ENCODE results near the gene PLP1. TPM values are rescaled to one million over a fixed set of nuclear protein-coding genes. Genes with fewer than 3 reads are reported as not detected.

The PLP1 gene
- polyA plus RNA-seq, 2 of the 4 experiments (the other 2 are of a cell fraction), result not detected

DNA sequence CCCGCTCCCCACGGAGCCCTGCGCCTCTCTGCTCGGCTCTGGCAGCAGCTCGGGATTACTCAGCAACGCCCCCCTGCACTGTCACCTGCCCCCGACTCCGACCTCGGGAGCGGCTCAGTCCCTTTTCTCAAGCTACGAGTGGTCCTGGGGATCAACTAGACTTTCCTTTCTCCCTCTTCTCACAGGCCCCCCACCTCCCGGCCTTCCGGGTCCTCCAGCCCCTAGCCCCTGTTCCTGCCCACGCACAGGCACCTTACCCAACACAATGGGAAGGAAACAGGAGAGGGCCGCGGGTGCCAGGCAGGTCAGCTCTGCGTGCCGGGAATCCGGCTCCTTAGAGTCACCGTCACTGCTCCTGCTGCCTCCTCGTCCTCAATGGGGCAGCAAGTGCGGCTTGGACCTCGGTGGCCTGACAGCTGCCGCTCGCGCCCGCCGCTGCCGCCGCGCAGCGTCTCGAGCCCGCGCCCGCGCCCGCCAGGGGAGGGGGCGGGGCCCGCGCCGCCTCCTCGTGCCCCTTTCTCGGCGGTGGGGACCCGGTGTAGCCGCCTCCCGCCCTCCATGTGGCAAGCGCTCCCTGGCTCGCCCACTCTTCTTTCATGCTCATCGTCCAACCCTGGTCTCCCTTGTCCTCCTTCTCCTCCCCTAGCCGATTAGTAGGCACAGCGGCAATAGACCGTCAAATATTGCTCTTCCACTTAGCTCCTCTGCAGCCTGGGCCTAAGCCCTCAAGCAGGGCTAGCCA, 55.3 kb downstream of the PLP1 start, which contains the start of gene RAB9B (continued):
- TF ChIP-seq CHD4 (IDR thresholded peaks at IDR 0.05; ENCODE audit: borderline replicate concordance), result no peak

- Histone ChIP-seq H3K4me3 (no peak overlapping the region), H3K4me2 (no peak overlapping the region), H3K9me3 (no peaks in the 10 kb centered on the region), H3K27ac (no peak overlapping the region), H3K4me1 (no peaks in the 10 kb centered on the region)
- CTCF ChIA-PET, result no interaction called here
- ATAC-seq (no peak), DNase-seq (ENCODE audit: low read depth in 1 of 2, low spot score in 1 of 2) (no peak), FAIRE-seq (no peak)
- POLR2A ChIA-PET, result no interaction called here
- WGBS (ENCODE audit: missing lambda C conversion rate), result 0% methylated on average over 1 of the region's 1 CpG
- TF ChIP-seq NFE2L2 (conservative IDR thresholded peaks at IDR 0.05; ENCODE audit: low read length) (no peak), TP53 (CRISPR knock-in tag; IDR thresholded peaks at IDR 0.05) (no peak), ZNF302 (CRISPR knock-in tag; IDR thresholded peaks at IDR 0.05) (no peak), CHD2 (IDR thresholded peaks at IDR 0.05; ENCODE audit: low read length, partially characterized antibody) (no peak)
Observed at GRCh38 chrX:103839404-103839803, 62.8 kb downstream of the PLP1 start.

Other genes starting within 250 kb of the PLP1 start
- 35.2 and 57.2 TPM in 2 replicates for gene TCEAL4, start 191.3 kb upstream of the PLP1 start, polyA plus RNA-seq (2011; rRNA removed)
- 173 to 195 TPM (median 192 TPM) in 3 replicates for gene TCEAL4, start 191.3 kb upstream of the PLP1 start, polyA plus RNA-seq (2017; fragmentation: RNase III; extraction: RNeasy Plus Mini Kit Qiagen cat#74134 plus additional on column Dnase treatment)
- 3.6 and 6.6 TPM in 2 replicates for gene TCEAL3, start 168.9 kb upstream of the PLP1 start, polyA plus RNA-seq (2011; rRNA removed)
- gene TCEAL3, start 168.9 kb upstream of the PLP1 start, polyA plus RNA-seq (2017; fragmentation: RNase III; extraction: RNeasy Plus Mini Kit Qiagen cat#74134 plus additional on column Dnase treatment), result 18.8 to 24.0 TPM (median 23.9 TPM) in 3 replicates
- gene TCEAL1, start 147.9 kb upstream of the PLP1 start, polyA plus RNA-seq (2011; rRNA removed), result 29.7 and 40.7 TPM in 2 replicates
- 35.1 to 42.1 TPM (median 40.5 TPM) in 3 replicates for gene TCEAL1, start 147.9 kb upstream of the PLP1 start, polyA plus RNA-seq (2017; fragmentation: RNase III; extraction: RNeasy Plus Mini Kit Qiagen cat#74134 plus additional on column Dnase treatment)
- gene MORF4L2, start 90.1 kb upstream of the PLP1 start, polyA plus RNA-seq (2011; rRNA removed), result 572 and 582 TPM in 2 replicates
- 482 to 521 TPM (median 493 TPM) in 3 replicates for gene MORF4L2, start 90.1 kb upstream of the PLP1 start, polyA plus RNA-seq (2017; fragmentation: RNase III; extraction: RNeasy Plus Mini Kit Qiagen cat#74134 plus additional on column Dnase treatment)
- 0.10 and 0.19 TPM in 2 replicates for gene TMEM31, start 65.9 kb upstream of the PLP1 start, polyA plus RNA-seq (2011; rRNA removed)
- gene TMEM31, start 65.9 kb upstream of the PLP1 start, polyA plus RNA-seq (2017; fragmentation: RNase III; extraction: RNeasy Plus Mini Kit Qiagen cat#74134 plus additional on column Dnase treatment), result not detected in 3 replicates
- 0.15 and 0.16 TPM in 2 replicates for gene RAB9B, start 55.4 kb downstream of the PLP1 start, polyA plus RNA-seq (2011; rRNA removed)
- 0.09 to 0.17 TPM (median 0.14 TPM) in 3 replicates for gene RAB9B, start 55.4 kb downstream of the PLP1 start, polyA plus RNA-seq (2017; fragmentation: RNase III; extraction: RNeasy Plus Mini Kit Qiagen cat#74134 plus additional on column Dnase treatment)
- gene TMSB15B, start 185.8 kb downstream of the PLP1 start, polyA plus RNA-seq (2011; rRNA removed), result 8.4 and 12.2 TPM in 2 replicates
- 5.3 to 8.0 TPM (median 6.5 TPM) in 3 replicates for gene TMSB15B, start 185.8 kb downstream of the PLP1 start, polyA plus RNA-seq (2017; fragmentation: RNase III; extraction: RNeasy Plus Mini Kit Qiagen cat#74134 plus additional on column Dnase treatment)
- gene H2BW1, start 236.9 kb downstream of the PLP1 start, polyA plus RNA-seq (2011; rRNA removed), result not detected in 2 replicates
- not detected in 3 replicates for gene H2BW1, start 236.9 kb downstream of the PLP1 start, polyA plus RNA-seq (2017; fragmentation: RNase III; extraction: RNeasy Plus Mini Kit Qiagen cat#74134 plus additional on column Dnase treatment)

All from A549 (cell line).